ENCODE results near the gene UBE2J1. TPM values are rescaled to one million over a fixed set of nuclear protein-coding genes. Genes with fewer than 3 reads are reported as not detected.

UBE2J1 gene
- polyA plus RNA-seq, 1 donor from 2014 or later: 47.2 TPM

- TF ChIP-seq EP300 (conservative IDR thresholded peaks at IDR 0.05; ENCODE audit: poor library complexity, severe bottlenecking): no peak
Measured at GRCh38 chr6:89346433-89346832, 6.1 kb downstream of the UBE2J1 start (continued).

GRCh38 chr6:89339565-89339964 is 13.0 kb downstream of the UBE2J1 start:
- Histone ChIP-seq H3F3A (ENCODE audit: insufficient read depth, low read length, poor library complexity, severe bottlenecking) (no peaks in the 10 kb centered on the region), H3K9me3 (ENCODE audit: low read length) (no peaks in the 10 kb centered on the region), H3K79me2 (replicated peaks; ENCODE audit: insufficient read depth, low read length) (peaks cover 13% of the 10 kb centered on the region), H3K4me2 (ENCODE audit: low read length) (no peak overlapping the region), H3K27me3 (ENCODE audit: insufficient read depth, low read depth, low read length) (no peaks in the 10 kb centered on the region), H4K20me1 (ENCODE audit: insufficient read depth) (no peaks in the 10 kb centered on the region), H3K9ac (ENCODE audit: low read length) (no peak overlapping the region), H3K9me2 (ENCODE audit: insufficient read depth, low read length) (no peaks in the 10 kb centered on the region), H3K36me3 (ENCODE audit: insufficient read depth, low read length) (peaks cover 8% of the 10 kb centered on the region), H2AFZ (ENCODE audit: low read depth, low read length) (no peak overlapping the region), H3K4me3 (ENCODE audit: low read length) (no peak overlapping the region), H3K27ac (ENCODE audit: low read length) (no peak overlapping the region)
- TF ChIP-seq MXI1 (conservative IDR thresholded peaks at IDR 0.05; ENCODE audit: poor library complexity, severe bottlenecking) (no peak), EP300 (conservative IDR thresholded peaks at IDR 0.05; ENCODE audit: poor library complexity, severe bottlenecking) (no peak)

GRCh38 chr6:89335164-89335563 is 17.4 kb downstream of the UBE2J1 start:
- Histone ChIP-seq H3K9me2 (ENCODE audit: insufficient read depth, low read length) (no peaks in the 10 kb centered on the region), H3K36me3 (ENCODE audit: insufficient read depth, low read length) (peaks cover 8% of the 10 kb centered on the region)

GRCh38 chr6:89330910-89331309 is 21.6 kb downstream of the UBE2J1 start:
- H3K4me2 ChIP-seq (ENCODE audit: low read length): no peak overlapping the region
- no peak overlapping the region for H3K4me3 ChIP-seq (ENCODE audit: low read length)
- H3K9ac ChIP-seq (ENCODE audit: low read length): no peak overlapping the region
- no peaks in the 10 kb centered on the region for H4K20me1 ChIP-seq (ENCODE audit: insufficient read depth)
- no peak for TF ChIP-seq EZH2 (IDR thresholded peaks at IDR 0.05; ENCODE audit: borderline replicate concordance, insufficient read depth, low read length, poor library complexity, severe bottlenecking)
- TF ChIP-seq REST (IDR thresholded peaks at IDR 0.05; ENCODE audit: borderline replicate concordance): no peak
- no peak for TF ChIP-seq POLR2AphosphoS5 (IDR thresholded peaks at IDR 0.05)
- TF ChIP-seq EP300 (conservative IDR thresholded peaks at IDR 0.05; ENCODE audit: poor library complexity, severe bottlenecking): no peak
- no peak for TF ChIP-seq MXI1 (conservative IDR thresholded peaks at IDR 0.05; ENCODE audit: poor library complexity, severe bottlenecking)
- TF ChIP-seq RAD21 (conservative IDR thresholded peaks at IDR 0.05): no peak
- TF ChIP-seq SMC3 (conservative IDR thresholded peaks at IDR 0.05; ENCODE audit: poor library complexity): no peak
- no peak for TF ChIP-seq CTCF (IDR thresholded peaks at IDR 0.05; ENCODE audit: poor library complexity, severe bottlenecking)
- no peak for TF ChIP-seq TAF1 (IDR thresholded peaks at IDR 0.05; ENCODE audit: low read depth)
- H2AFZ ChIP-seq (ENCODE audit: low read depth, low read length): no peak overlapping the region
- no peaks in the 10 kb centered on the region for H3K27me3 ChIP-seq (ENCODE audit: insufficient read depth, low read depth, low read length)
- H3F3A ChIP-seq (ENCODE audit: insufficient read depth, low read length, poor library complexity, severe bottlenecking): no peaks in the 10 kb centered on the region
- no peak overlapping the region for H3K27ac ChIP-seq (ENCODE audit: low read length)
- H3K9me3 ChIP-seq (ENCODE audit: low read length): no peaks in the 10 kb centered on the region
- no peaks in the 10 kb centered on the region for H3K36me3 ChIP-seq (ENCODE audit: insufficient read depth, low read length)
- H3K79me2 ChIP-seq (replicated peaks; ENCODE audit: insufficient read depth, low read length): no peaks in the 10 kb centered on the region
- no peaks in the 10 kb centered on the region for H3K9me2 ChIP-seq (ENCODE audit: insufficient read depth, low read length)

More at GRCh38 chr6:89335164-89335563, 17.4 kb downstream of the UBE2J1 start:
- Histone ChIP-seq H3K27ac (ENCODE audit: low read length) (no peak overlapping the region), H4K20me1 (ENCODE audit: insufficient read depth) (no peaks in the 10 kb centered on the region), H3F3A (ENCODE audit: insufficient read depth, low read length, poor library complexity, severe bottlenecking) (no peaks in the 10 kb centered on the region), H3K4me2 (ENCODE audit: low read length) (no peak overlapping the region), H3K9ac (ENCODE audit: low read length) (no peak overlapping the region), H3K4me3 (ENCODE audit: low read length) (no peak overlapping the region), H3K9me3 (ENCODE audit: low read length) (no peaks in the 10 kb centered on the region), H3K27me3 (ENCODE audit: insufficient read depth, low read depth, low read length) (no peaks in the 10 kb centered on the region), H3K79me2 (replicated peaks; ENCODE audit: insufficient read depth, low read length) (no peaks in the 10 kb centered on the region), H2AFZ (ENCODE audit: low read depth, low read length) (no peak overlapping the region)
- TF ChIP-seq SMC3 (conservative IDR thresholded peaks at IDR 0.05; ENCODE audit: poor library complexity): no peak
